Measurements from ENCODE around the gene PCSK1.
"Not testable (repeated sequence)": the region's sequence is repeated elsewhere in the genome, so short reads cannot be mapped to it uniquely, and the experiment has no call there.

Gene PCSK1

DNA sequence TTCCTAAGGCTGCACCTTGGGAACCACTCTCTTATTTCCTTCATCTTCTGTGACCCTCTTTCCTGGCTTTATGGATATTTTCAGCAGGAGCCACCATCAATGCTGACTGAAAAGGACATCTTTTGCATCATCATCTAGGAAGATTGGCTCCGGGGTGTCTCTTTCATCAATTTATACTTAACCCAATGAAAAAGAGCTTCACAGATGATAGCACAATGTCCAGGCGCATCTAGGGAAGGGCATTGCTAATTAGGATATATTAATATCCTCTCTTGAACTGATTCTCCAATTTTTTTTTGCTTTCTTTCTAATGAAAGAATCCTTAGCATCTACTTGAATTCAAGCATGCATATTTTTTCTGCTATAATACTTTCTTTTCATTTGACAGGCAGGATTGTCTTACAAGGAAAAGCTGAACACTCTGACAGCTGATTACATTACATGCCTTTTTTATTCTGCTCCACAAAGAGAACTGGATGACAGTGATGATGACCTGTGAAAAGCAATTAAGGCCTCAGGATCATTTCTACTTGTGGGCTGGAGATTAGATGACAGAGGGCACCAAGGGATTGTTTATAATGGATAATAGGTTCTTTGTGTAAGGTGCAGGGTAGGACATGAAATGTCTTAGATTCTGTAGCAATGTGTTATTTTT is 60.2 kb downstream of the PCSK1 start:
- DNase-seq (ENCODE audit: low read depth), result no peak

DNA sequence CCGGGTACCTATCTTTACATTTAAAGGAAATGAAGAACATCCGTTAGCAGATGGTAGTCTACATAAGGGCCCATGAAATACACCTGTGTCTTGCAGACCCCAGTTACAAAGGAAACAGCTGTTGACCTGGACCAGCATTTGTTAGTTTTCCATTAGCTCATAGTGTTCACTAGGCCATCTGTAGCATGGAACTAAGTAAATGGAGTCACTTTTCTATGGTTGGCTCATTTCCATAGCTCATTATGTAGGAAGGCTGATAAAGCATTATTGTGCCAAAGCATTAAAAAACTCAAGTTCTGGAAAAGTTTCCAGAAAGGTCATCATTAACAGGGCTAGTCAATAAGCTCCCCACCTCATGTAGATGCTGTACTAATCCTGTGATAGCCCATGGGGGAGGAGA is 62.1 kb downstream of the PCSK1 start:
- DNase-seq (ENCODE audit: low read depth), result no peak

- not testable (repeated sequence) for DNase-seq (ENCODE audit: low read depth)
Measured at GRCh38 chr5:96367337-96367736, 65.7 kb downstream of the PCSK1 start.

- DNase-seq (ENCODE audit: low read depth), result no peak
Measured at GRCh38 chr5:96354237-96354636, 78.8 kb downstream of the PCSK1 start.

- DNase-seq (ENCODE audit: low read depth), result no peak
Measured at GRCh38 chr5:96353220-96353619, 79.8 kb downstream of the PCSK1 start.

DNA sequence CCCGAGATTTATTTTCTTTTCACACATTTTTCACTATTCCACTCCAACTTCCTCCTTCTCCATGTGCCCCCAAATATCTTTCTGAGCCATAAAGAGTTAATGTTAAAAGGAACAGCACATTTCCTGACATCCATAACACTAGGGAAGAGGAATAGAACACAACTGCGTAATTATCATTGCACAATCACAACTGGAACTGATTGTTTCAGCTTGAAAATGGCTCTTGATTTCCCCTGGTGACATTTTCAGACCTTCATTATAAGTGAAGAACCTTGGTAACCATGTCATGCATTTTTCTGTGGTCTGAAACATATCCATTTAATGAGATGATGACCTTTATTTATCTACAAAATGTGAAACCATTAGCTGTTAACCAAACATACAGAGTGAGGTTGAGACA is 82.4 kb downstream of the PCSK1 start:
- no peak for DNase-seq (ENCODE audit: low read depth)

- no peak for DNase-seq (ENCODE audit: low read depth)
Measured at GRCh38 chr5:96348536-96348935, 84.5 kb downstream of the PCSK1 start.

GRCh38 chr5:96347502-96348292 is 85.4 kb downstream of the PCSK1 start:
- DNase-seq (ENCODE audit: low read depth), result no peak

DNA sequence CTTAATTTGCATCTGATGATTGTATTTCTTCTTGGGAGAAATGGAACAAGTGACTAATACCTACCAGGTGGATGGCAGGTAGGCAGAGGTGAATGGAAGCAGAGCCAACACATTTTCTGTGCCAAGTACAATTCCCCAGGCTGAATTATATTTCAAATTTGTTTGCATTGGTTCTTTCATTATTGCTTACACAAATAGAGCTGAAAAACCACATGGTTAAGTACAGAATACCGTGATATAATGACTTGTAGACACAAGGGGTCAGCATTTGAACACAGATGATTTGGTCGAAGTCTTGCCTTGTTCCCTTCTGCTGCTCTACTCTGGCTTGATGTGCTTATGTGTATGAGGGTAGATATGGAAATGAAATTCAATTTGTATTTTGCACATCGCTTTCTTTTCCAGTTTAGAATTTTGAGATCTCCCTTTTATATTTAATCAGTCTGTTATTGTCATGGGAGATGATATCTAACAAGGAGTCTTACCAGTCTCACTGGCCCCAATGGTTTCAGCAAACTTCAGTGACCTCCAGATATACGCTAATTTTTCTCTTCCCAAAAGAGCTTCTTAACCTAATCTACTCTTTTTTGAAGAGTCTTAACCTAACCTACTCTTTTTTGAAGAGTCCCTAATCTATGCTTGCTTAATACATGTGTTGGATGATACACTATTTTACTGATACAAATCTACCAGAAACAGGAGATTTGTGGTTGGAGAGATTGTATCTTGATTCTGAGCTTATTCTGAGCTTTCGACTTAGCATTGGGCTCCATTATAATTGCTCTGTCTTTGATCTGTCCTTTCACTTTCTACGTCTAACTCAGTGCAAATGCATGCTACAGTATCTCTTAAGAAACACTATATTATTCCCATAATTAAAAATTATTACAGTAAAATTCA is 88.1 kb downstream of the PCSK1 start:
- DNase-seq (ENCODE audit: low read depth), result no peak

- no peak for DNase-seq (ENCODE audit: low read depth)
Measured at GRCh38 chr5:96343094-96343493, 90.0 kb downstream of the PCSK1 start.

- DNase-seq (ENCODE audit: low read depth), result no peak
Measured at GRCh38 chr5:96342581-96342980, 90.5 kb downstream of the PCSK1 start.

All from activated T-helper 9 cell treated with anti-CD3 and anti-CD28 coated beads, Interleukin-2, amount 50 U/mL, for 16 hours (primary cell).